Endothelial cell of umbilical vein (primary cell): ENCODE data around the gene TMEM121B. TPM values are rescaled to one million over a fixed set of nuclear protein-coding genes. Genes with fewer than 3 reads are reported as not detected.

Experiments used
- BruUV-seq: library from RNA; stranded (reverse); fragments of 400-500 nt; replicated peaks from 2 replicates; lab custom pipeline; 2021; lab: Mats Ljungman, UMichigan
- CTCF ChIA-PET: fragments of 300-600, 350-600 bp; sonication (Branson Sonifier 250); formaldehyde crosslinking; loops from one replicate; lab custom pipeline; 2021; ENCODE audit warnings: antibody characterized with exemption, inconsistent platforms; lab: Charles Lee
- POLR2A ChIA-PET: fragments of 300-600, 350-600 bp; sonication (Branson Sonifier 250); formaldehyde crosslinking; loops from one replicate; lab custom pipeline; 2021; ENCODE audit warnings: antibody characterized with exemption, inconsistent platforms; lab: Charles Lee
- DNase-seq: peaks from one replicate; pipeline ENCODE4 v3.0.0-alpha.2; 2011; ENCODE audit warnings: low read depth, low spot score
- FAIRE-seq: peaks from 2 replicates; lab custom pipeline; 2011; peaks lifted over from hg19 to GRCh38; lab: Jason Lieb, UNC
- H2AFZ ChIP-seq: 2 replicates; pipeline ENCODE4 v1.6.0; 2012; ENCODE audit warnings: low read depth, low read length, control low read depth, inconsistent platforms
- H3K27ac ChIP-seq: 2 replicates; pipeline ENCODE4 v1.5.1; 2011; ENCODE audit warnings: low read depth, mild to moderate bottlenecking, control low read depth, low read length, moderate library complexity; ENCODE audit not compliant: insufficient read depth
- H3K27me3 ChIP-seq, 2 experiments: 2 replicates each; pipeline versions ENCODE4 v1.6.0 to v1.6.1; 2011; ENCODE audit warnings: low read length in 2 of 2, mixed read lengths in 1 of 2; ENCODE audit not compliant: control insufficient read depth in 2 of 2, insufficient read depth in 2 of 2
- H3K36me3 ChIP-seq, 2 experiments: 2 replicates in 1 of 2; 3 replicates in 1 of 2; pipeline ENCODE4 v1.5.1; 2011; ENCODE audit warnings: low read length in 2 of 2, mild to moderate bottlenecking in 1 of 2, moderate library complexity in 1 of 2; ENCODE audit not compliant: control insufficient read depth in 2 of 2, insufficient read depth in 2 of 2; ENCODE audit errors: extremely low read depth in 1 of 2
- H3K4me1 ChIP-seq: 3 replicates; pipeline ENCODE4 v1.5.1; 2011; ENCODE audit warnings: mild to moderate bottlenecking, low read length; ENCODE audit not compliant: control insufficient read depth, insufficient read depth; ENCODE audit errors: extremely low read depth
- H3K4me2 ChIP-seq: 2 replicates; pipeline ENCODE4 v1.6.1; 2011; ENCODE audit warnings: low read length, control low read depth, mixed read lengths; ENCODE audit not compliant: insufficient read depth
- H3K4me3 ChIP-seq, 3 experiments: fragments of 200-600 bp in 1 of 3; sonication (generic), shearing (Covaris generic) in 1 of 3; replicated peaks in 1 of 3; 2 replicates each; pipeline ENCODE4 v1.5.1; 2011 to 2016; ENCODE audit warnings: control low read depth in 3 of 3, low read length in 3 of 3, mild to moderate bottlenecking in 2 of 3, inconsistent platforms in 1 of 3, low read depth in 1 of 3, moderate library complexity in 1 of 3; ENCODE audit not compliant: insufficient read depth in 1 of 3
- H3K79me2 ChIP-seq: 2 replicates; pipeline ENCODE4 v1.6.0; 2012; ENCODE audit warnings: low read length, inconsistent platforms; ENCODE audit not compliant: control insufficient read depth, insufficient read depth
- H3K9ac ChIP-seq: replicated peaks from 2 replicates; pipeline ENCODE3; 2011; ENCODE audit warnings: low read length, control low read depth; ENCODE audit not compliant: insufficient read depth; ENCODE audit errors: extremely low read depth
- H3K9me1 ChIP-seq: replicated peaks from 3 replicates; pipeline ENCODE4 v1.6.0; 2011; ENCODE audit warnings: mild to moderate bottlenecking, low read length; ENCODE audit not compliant: control insufficient read depth, insufficient read depth; ENCODE audit errors: extremely low read depth
- H3K9me3 ChIP-seq: replicated peaks from 2 replicates; pipeline ENCODE4 v1.5.1; 2012; ENCODE audit warnings: low read length, inconsistent platforms; ENCODE audit not compliant: control insufficient read depth, insufficient read depth
- H4K20me1 ChIP-seq: replicated peaks from 2 replicates; pipeline ENCODE3; 2011; ENCODE audit warnings: mild to moderate bottlenecking, low read length; ENCODE audit not compliant: control insufficient read depth, insufficient read depth; ENCODE audit errors: extremely low read depth
- EZH2 ChIP-seq: IDR thresholded peaks from 2 replicates; pipeline ENCODE4 v1.6.1; 2012; ENCODE audit warnings: borderline replicate concordance, low read depth, mild to moderate bottlenecking, moderate library complexity, low read length, inconsistent platforms; ENCODE audit not compliant: severe bottlenecking
- FOS ChIP-seq: IDR thresholded peaks from 2 replicates; pipeline ENCODE4 v1.6.1; 2011; ENCODE audit warnings: mild to moderate bottlenecking, low read length, moderate library complexity, borderline replicate concordance; ENCODE audit not compliant: insufficient read depth
- GATA2 ChIP-seq: IDR thresholded peaks from 2 replicates; pipeline ENCODE4 v1.7.0; 2011; ENCODE audit warnings: low read depth, mild to moderate bottlenecking, moderate library complexity, mixed read lengths, low read length; ENCODE audit not compliant: insufficient read length, insufficient read depth
- JUN ChIP-seq: IDR thresholded peaks from 2 replicates; pipeline ENCODE4 v1.6.1; 2011; ENCODE audit warnings: borderline replicate concordance, low read depth; ENCODE audit not compliant: insufficient read length, insufficient read depth
- MYC ChIP-seq: IDR thresholded peaks from one replicate; pipeline ENCODE4 v1.6.1; 2011; ENCODE audit warnings: mild to moderate bottlenecking, low read depth, low read length
- POLR2A ChIP-seq: IDR thresholded peaks from 2 replicates; pipeline ENCODE4 v1.6.1; 2012; ENCODE audit warnings: low read depth, mild to moderate bottlenecking, control low read depth, low read length
- POLR2AphosphoS5 ChIP-seq: IDR thresholded peaks from 2 replicates; pipeline ENCODE4 v1.6.1; 2012; ENCODE audit warnings: low read depth, mild to moderate bottlenecking, control low read depth, low read length, moderate library complexity; ENCODE audit not compliant: insufficient read depth
- dilution Hi-C: fragments of 300-500 bp; cut with MboI; formaldehyde crosslinking; loops from one replicate; pipeline ENCODE4 v1.15.0; 2019; ENCODE audit warnings: low sequenced_read_pairs; ENCODE audit not compliant: extremely low pct_ligation_motif_present
- intact Hi-C: fragments of 100-400 bp; cut with micrococcal nuclease; formaldehyde crosslinking; loops from one replicate; pipeline ENCODE4 v1.10.0; 2022
- polyA plus RNA-seq, 4 experiments: library from polyadenylated mRNA; depleted of rRNA in 3 of 4; stranded (reverse) in 3 of 4; unstranded in 1 of 4; fragments of >200 nt; gene quantifications; 2 replicates each; pipeline versions ENCODE4 v1.2.1 to v1.2.3, GENCODE V29; 2011 to 2012; ENCODE audit warnings: missing spikeins in 1 of 4
- total RNA-seq: library from RNA; stranded (reverse); gene quantifications from 2 replicates; pipeline ENCODE4 v1.2.3, GENCODE V29; 2021
- TF ChIP-seq, protein P1 (sequence below): IDR thresholded peaks from 2 replicates; pipeline ENCODE4 v1.6.1; 2011; ENCODE audit not compliant: insufficient read depth, insufficient read length
- TF ChIP-seq, protein P2 (sequence below), 2 donors: IDR thresholded peaks; 1 replicate in 1 of 2; 2 replicates in 1 of 2; pipeline ENCODE4 v1.5.1; 2011; ENCODE audit warnings: low read length in 2 of 2, mild to moderate bottlenecking in 2 of 2, moderate library complexity in 2 of 2, control low read depth in 1 of 2, inconsistent platforms in 1 of 2, low read depth in 1 of 2; ENCODE audit not compliant: insufficient read depth in 1 of 2; ENCODE audit errors: extremely low read depth in 1 of 2

Gene TMEM121B
- total and polyA plus RNA-seq, 2 donors (not counting 3 experiments of a cell fraction or from before 2014, with no cell fraction given): 0.18 to 0.33 TPM

DNA sequence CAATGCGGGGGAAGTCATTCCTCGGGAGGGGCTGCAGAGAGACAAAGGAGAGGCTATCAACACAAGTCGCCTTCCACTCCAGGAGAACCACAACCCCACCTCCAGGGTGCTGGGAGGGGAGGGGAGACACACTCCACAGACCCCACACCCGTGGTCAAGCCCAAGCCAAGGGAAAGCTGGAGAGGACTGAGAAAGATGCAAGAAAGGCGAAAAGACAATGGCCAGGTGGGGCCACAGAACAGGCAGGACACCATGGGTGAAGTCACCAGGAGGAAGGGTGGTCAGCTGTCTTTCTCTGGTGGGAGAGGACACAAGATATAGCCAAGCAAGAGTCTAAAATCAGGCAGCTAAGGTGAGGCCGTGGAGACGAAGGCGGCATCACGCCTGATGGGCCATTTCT is 21.9 kb upstream of the TMEM121B start:
- H3K4me1 ChIP-seq: no peaks in the 10 kb centered on the region
- intact Hi-C loops: no loop called here
- H2AFZ ChIP-seq: no peak overlapping the region
- no peaks in the 10 kb centered on the region for H3K9me3 ChIP-seq
- POLR2A ChIA-PET: no interaction called here
- H3K9me1 ChIP-seq: no peaks in the 10 kb centered on the region
- no peak overlapping the region for H3K9ac ChIP-seq
- H3K27me3 ChIP-seq: no peaks in the 10 kb centered on the region
- H3K79me2 ChIP-seq: no peaks in the 10 kb centered on the region
- CTCF ChIA-PET: interaction anchor here (1.5 kb wide), 1 partner anchor 28 kb away, joined by 5 read pairs; no protein-coding TSS in a partner anchor
- no peaks in the 10 kb centered on the region for H4K20me1 ChIP-seq
- no peak overlapping the region for H3K4me3 ChIP-seq
- FAIRE-seq: no peak
- no peak overlapping the region for H3K27ac ChIP-seq
- H3K4me2 ChIP-seq: no peak overlapping the region
- dilution Hi-C loops: no loop called here
- TF ChIP-seq EZH2 (no peak), JUN (no peak)
- H3K36me3 ChIP-seq: peaks cover 0 to 23% of the 10 kb centered on the region in 2 experiments
- no peak for DNase-seq
- BruUV-seq: no TSS peak

DNA sequence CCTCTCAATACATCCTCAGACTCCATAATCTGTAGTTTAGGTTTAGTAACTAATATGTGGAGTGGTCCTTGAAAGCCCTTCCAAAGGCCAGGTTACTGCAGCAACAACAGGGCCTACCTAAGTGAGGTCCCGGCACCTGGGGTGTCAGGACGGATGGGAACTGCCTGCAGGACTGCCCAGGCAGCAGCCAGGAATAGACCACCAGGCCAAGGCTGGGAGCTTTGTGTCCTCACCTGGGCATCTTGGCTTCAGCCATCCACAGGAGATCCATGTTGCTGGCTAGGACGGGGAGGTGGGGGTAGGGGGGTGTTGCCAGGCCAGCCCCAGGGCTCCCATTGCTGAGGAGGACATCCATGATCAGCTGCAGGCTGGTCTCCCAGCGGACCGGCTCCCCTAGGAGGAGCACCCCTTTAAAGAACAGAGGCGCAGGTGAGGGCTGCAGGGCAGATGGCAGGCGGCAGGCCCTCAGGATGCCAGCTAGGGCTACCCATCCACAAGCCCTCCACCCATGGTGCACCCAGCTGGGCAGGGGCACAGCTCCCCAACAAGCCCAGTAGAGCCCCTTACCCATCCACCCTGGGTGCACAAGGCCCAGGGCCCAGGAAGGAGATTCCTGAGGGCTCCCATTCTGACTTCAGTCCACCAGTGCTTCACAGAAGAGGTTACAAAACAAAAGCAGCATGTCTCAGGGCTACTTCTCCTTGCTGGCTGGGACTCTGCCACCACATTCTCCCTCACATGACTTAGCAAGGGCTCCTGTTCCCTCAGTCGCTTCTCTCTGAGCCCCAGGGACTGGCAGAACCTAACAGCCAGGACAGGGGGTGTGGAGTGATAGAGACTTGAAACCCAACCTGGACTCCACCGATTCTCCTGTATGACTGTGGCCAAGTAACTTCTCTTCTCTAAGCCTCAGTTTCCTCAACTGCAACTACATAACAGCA is 19.9 kb upstream of the TMEM121B start:
- H3K4me3 ChIP-seq: no peak overlapping the region
- TF ChIP-seq, protein P1, sequence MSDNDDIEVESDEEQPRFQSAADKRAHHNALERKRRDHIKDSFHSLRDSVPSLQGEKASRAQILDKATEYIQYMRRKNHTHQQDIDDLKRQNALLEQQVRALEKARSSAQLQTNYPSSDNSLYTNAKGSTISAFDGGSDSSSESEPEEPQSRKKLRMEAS: no peak
- TF ChIP-seq JUN (no peak), POLR2AphosphoS5 (no peak), POLR2A (no peak), FOS (no peak), EZH2 (no peak), MYC (no peak), GATA2 (no peak)
- TF ChIP-seq, protein P2, sequence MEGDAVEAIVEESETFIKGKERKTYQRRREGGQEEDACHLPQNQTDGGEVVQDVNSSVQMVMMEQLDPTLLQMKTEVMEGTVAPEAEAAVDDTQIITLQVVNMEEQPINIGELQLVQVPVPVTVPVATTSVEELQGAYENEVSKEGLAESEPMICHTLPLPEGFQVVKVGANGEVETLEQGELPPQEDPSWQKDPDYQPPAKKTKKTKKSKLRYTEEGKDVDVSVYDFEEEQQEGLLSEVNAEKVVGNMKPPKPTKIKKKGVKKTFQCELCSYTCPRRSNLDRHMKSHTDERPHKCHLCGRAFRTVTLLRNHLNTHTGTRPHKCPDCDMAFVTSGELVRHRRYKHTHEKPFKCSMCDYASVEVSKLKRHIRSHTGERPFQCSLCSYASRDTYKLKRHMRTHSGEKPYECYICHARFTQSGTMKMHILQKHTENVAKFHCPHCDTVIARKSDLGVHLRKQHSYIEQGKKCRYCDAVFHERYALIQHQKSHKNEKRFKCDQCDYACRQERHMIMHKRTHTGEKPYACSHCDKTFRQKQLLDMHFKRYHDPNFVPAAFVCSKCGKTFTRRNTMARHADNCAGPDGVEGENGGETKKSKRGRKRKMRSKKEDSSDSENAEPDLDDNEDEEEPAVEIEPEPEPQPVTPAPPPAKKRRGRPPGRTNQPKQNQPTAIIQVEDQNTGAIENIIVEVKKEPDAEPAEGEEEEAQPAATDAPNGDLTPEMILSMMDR (IDR thresholded peaks at IDR 0.05; ENCODE audit: extremely low read depth in 1 of 2, insufficient read depth in 1 of 2, low read depth in 1 of 2, low read length in 2 of 2): no peak
- dilution Hi-C loops: no loop called here
- H2AFZ ChIP-seq: no peak overlapping the region
- H3K9me1 ChIP-seq: no peaks in the 10 kb centered on the region
- H4K20me1 ChIP-seq: no peaks in the 10 kb centered on the region
- H3K4me2 ChIP-seq: no peak overlapping the region
- FAIRE-seq: no peak
- no peak overlapping the region for H3K9ac ChIP-seq
- H3K4me1 ChIP-seq: no peaks in the 10 kb centered on the region
- H3K27ac ChIP-seq: no peak overlapping the region
- no peaks in the 10 kb centered on the region for H3K79me2 ChIP-seq
- peaks cover 0 to 26% of the 10 kb centered on the region in 2 experiments for H3K36me3 ChIP-seq
- ChIA-PET CTCF (no interaction called here), POLR2A (interaction anchor here (0.6 kb wide), 1 partner anchor 9 kb away, joined by 5 read pairs; no protein-coding TSS in a partner anchor)
- H3K27me3 ChIP-seq: no peaks in the 10 kb centered on the region
- no peaks in the 10 kb centered on the region for H3K9me3 ChIP-seq
- intact Hi-C loops: no loop called here
- BruUV-seq: no TSS peak
- no peak for DNase-seq
